Upper lobe of left lung (tissue), 4 donors: ENCODE results near the gene GATA6.

ENCODE experiments used
- EP300 ChIP-seq, 4 donors: sonication (generic); formaldehyde crosslinking; IDR thresholded peaks; one replicate each; pipeline ENCODE4 v1.5.1; 2017; ENCODE audit warnings: antibody characterized with exemption in 4 of 4, control low read depth in 2 of 4
- POLR2AphosphoS5 ChIP-seq, 2 donors: sonication (generic); formaldehyde crosslinking; IDR thresholded peaks; one replicate each; pipeline ENCODE4 v1.5.1; 2017; ENCODE audit warnings: antibody characterized with exemption in 2 of 2
- TF ChIP-seq, protein P1 (sequence below), 6 experiments: fragments of 450-650 bp in 4 of 6; fragments of 200-600 bp in 2 of 6; sonication (generic) in 2 of 6; IDR thresholded peaks; one replicate each; pipeline ENCODE4 v1.5.1; 2016 to 2019; ENCODE audit warnings: antibody characterized with exemption in 6 of 6

DNA sequence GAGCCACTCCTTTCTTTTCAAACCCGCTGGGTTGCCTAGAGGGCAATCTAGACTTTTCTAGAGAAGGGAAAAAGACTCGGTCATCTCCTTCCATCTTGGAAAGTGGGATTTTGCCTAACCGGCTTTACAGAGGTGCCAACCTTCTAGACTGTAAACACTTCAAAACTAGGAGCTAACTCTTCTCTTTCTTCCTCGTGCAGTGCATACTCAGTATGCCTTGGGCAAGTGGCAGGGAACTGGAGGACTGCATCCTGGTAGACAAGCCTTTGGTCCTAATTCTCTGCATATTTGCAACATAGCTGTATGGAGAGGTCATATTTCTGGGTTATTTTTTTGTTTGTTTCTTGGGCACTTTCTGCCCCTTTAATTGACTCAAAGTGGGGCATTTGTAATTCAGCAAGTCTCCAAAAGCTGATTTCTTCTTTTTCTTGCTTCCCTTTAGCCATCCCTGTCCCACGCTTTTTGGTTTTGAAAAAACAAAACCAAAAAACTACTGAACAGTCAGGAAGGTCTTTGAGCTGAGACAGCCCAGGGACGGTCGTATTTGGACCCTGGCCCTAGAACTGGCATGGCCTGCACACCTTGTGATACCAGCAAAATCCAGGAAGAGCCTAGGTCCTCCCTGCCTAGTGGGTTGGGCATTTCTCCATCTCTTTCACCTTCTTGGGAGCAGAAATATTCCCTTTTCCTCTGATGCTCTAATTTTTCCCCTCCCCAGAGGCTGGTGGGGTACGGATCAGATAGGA is 5.8 kb upstream of the GATA6 start:
- TF ChIP-seq, protein P1, sequence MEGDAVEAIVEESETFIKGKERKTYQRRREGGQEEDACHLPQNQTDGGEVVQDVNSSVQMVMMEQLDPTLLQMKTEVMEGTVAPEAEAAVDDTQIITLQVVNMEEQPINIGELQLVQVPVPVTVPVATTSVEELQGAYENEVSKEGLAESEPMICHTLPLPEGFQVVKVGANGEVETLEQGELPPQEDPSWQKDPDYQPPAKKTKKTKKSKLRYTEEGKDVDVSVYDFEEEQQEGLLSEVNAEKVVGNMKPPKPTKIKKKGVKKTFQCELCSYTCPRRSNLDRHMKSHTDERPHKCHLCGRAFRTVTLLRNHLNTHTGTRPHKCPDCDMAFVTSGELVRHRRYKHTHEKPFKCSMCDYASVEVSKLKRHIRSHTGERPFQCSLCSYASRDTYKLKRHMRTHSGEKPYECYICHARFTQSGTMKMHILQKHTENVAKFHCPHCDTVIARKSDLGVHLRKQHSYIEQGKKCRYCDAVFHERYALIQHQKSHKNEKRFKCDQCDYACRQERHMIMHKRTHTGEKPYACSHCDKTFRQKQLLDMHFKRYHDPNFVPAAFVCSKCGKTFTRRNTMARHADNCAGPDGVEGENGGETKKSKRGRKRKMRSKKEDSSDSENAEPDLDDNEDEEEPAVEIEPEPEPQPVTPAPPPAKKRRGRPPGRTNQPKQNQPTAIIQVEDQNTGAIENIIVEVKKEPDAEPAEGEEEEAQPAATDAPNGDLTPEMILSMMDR (IDR thresholded peaks at IDR 0.05), result no peak
- no peak for TF ChIP-seq POLR2AphosphoS5 (IDR thresholded peaks at IDR 0.05)
- TF ChIP-seq EP300 (IDR thresholded peaks at IDR 0.05), result no peak
